ENCODE data around the gene DAP.
"Not testable (repeated sequence)": the region's sequence is repeated elsewhere in the genome, so short reads cannot be mapped to it uniquely, and the experiment has no call there.

DAP gene

GRCh38 chr5:10635257-10635866 lies 125.7 kb downstream of the DAP start:
- peak; percentile 38 to 70 for DNase-seq (ENCODE audit: low read depth in 1 of 2, low spot score in 1 of 2)

GRCh38 chr5:10634562-10634961 lies 126.5 kb downstream of the DAP start:
- DNase-seq (ENCODE audit: low read depth in 1 of 2, low spot score in 1 of 2) = no peak

- DNase-seq (ENCODE audit: low read depth in 1 of 2, low spot score in 1 of 2) = no peak
Measured at GRCh38 chr5:10634050-10634449, 127.0 kb downstream of the DAP start.

- peak in 1 of 2 donors; percentile 24 for DNase-seq (ENCODE audit: low read depth in 1 of 2, low spot score in 1 of 2)
Measured at GRCh38 chr5:10633271-10634049, 127.6 kb downstream of the DAP start.

GRCh38 chr5:10632110-10632761 lies 128.8 kb downstream of the DAP start:
- DNase-seq (ENCODE audit: low read depth in 1 of 2, low spot score in 1 of 2) = peak; percentile 14 to 36

- DNase-seq (ENCODE audit: low read depth in 1 of 2, low spot score in 1 of 2) = no peak
Measured at GRCh38 chr5:10631316-10631996, 129.6 kb downstream of the DAP start.

GRCh38 chr5:10630744-10631143 lies 130.3 kb downstream of the DAP start:
- not testable (repeated sequence) for DNase-seq (ENCODE audit: low read depth in 1 of 2, low spot score in 1 of 2)

- DNase-seq (ENCODE audit: low read depth in 1 of 2, low spot score in 1 of 2) = no peak
Measured at GRCh38 chr5:10630126-10630525, 130.9 kb downstream of the DAP start.

- DNase-seq (ENCODE audit: low read depth in 1 of 2, low spot score in 1 of 2) = no peak
Measured at GRCh38 chr5:10629682-10630081, 131.4 kb downstream of the DAP start.
